ENCODE measurements around the gene GPR151.

Gene GPR151

DNA sequence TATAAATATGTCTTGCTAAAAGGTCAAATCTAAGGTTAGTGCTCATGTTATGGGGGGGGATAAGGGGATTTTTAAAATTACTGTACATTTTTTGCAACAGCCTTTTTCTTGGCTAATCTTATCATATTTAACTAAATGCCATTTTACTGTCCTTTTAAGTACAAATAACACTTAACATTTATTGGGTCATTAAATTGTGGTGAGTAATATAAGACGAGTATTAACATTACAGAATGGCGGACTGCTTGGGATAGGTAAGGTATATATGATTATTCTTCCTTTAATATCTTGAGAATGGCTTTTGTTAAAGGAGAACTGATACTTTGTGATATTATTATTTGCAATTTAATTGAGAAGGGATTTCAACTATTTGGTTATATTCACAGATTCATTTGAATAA is 33.2 kb downstream of the GPR151 start:
- TF ChIP-seq CTCF (conservative IDR thresholded peaks at IDR 0.05; ENCODE audit: low read depth, low read length), result no peak
- no peak overlapping the region for H3K4me3 ChIP-seq (ENCODE audit: low read depth, low read length)
- DNase-seq (ENCODE audit: low read depth), result no peak

DNA sequence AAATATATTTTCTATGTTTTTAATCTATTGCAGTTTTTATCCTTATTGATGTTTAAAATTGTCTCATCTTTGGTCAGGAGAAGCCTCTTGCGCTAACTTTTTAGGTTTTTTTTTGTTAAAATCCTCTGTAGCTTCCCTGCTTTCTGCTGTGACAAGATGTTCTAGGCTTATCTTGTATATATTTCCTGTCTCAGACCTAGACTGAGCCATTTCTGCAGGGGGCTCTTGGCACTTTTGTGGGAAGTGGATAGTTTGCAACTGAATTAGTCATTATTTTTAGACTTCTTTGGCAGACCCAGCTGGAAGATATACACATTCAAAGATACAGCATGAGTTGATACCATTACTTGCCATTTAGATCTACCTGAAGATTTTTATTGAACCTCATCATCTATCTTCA is 40.1 kb downstream of the GPR151 start:
- no peak for TF ChIP-seq CTCF (conservative IDR thresholded peaks at IDR 0.05; ENCODE audit: low read depth, low read length)
- no peak overlapping the region for H3K4me3 ChIP-seq (ENCODE audit: low read depth, low read length)
- peak; percentile 52 for DNase-seq (ENCODE audit: low read depth)

- peak; percentile 53 for TF ChIP-seq CTCF (conservative IDR thresholded peaks at IDR 0.05; ENCODE audit: low read depth, low read length)
- peak; percentile 25 for DNase-seq (ENCODE audit: low read depth)
Measured at GRCh38 chr5:146475190-146475780, 40.7 kb downstream of the GPR151 start.

GRCh38 chr5:146474065-146474464 is 41.9 kb downstream of the GPR151 start:
- no peak for DNase-seq (ENCODE audit: low read depth)
- no peak overlapping the region for H3K4me3 ChIP-seq (ENCODE audit: low read depth, low read length)
- TF ChIP-seq CTCF (conservative IDR thresholded peaks at IDR 0.05; ENCODE audit: low read depth, low read length), result no peak

More at GRCh38 chr5:146475190-146475780, 40.7 kb downstream of the GPR151 start:
- H3K4me3 ChIP-seq (ENCODE audit: low read depth, low read length), result no peak overlapping the region

DNA sequence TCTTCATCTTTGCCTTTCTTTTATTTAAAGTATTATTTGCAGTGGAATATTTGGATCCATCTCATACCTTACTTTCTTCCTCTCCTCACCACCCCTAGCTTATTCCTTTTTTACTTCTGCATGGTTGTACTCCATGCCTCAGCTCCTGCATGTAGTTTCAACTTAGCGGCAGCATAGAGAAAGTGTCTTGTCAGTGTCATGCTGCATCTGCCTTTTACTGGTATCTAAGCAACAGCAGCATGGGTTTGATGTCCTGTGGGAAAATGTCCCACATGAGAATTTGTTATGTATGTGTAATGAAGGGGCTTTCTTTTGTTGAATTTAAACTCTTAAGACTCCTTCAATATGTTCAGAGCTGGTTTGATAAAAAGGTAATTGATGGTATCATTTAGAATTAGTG is 48.2 kb downstream of the GPR151 start:
- TF ChIP-seq CTCF (conservative IDR thresholded peaks at IDR 0.05; ENCODE audit: low read depth, low read length), result no peak
- H3K4me3 ChIP-seq (ENCODE audit: low read depth, low read length), result no peak overlapping the region
- DNase-seq (ENCODE audit: low read depth), result no peak

DNA sequence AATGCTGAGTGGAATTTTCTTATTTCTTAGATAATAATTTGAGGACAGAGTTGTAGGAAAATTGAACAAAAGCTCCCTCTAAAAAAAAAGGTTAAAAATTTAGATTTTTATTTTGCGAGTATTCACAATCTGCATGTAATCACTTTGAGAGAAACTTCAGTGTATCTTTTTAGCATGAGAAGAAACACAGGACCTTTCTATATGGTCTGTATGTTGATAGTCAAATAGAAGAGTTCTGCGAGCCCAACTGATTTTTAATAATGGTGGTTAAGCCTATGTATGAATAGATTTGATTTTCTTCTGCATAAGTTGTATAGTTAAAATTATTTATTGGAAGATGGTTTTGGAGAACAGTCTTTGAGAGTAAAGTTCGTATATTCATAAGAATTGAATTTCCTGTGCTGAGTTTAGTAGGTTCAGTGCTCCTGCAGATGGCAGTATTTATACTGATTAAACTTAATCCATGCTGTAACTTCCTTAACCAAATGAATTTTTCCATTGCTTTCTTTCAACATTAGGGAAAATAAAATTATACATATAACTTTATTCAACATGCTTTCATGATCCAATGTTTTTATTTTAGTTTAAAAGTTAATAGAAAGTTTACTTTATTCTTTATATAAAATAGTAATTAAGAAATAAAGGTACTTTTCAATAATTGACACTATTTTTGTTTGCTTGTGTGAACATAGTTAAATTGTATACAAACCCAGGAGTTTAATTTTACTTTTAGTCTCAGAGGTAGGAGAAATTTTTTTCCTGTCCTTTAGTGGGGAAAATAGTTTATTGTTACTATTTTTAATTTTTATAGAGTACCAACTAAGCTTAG is 49.3 kb downstream of the GPR151 start:
- peak; percentile 63 for TF ChIP-seq CTCF (conservative IDR thresholded peaks at IDR 0.05; ENCODE audit: low read depth, low read length)
- H3K4me3 ChIP-seq (ENCODE audit: low read depth, low read length), result no peak overlapping the region
- peak; percentile 60 for DNase-seq (ENCODE audit: low read depth)

Data from choroid plexus epithelial cell (primary cell).